Ascending aorta (tissue), 2 donors: Measurements from ENCODE around the gene DAB1. TPM values are rescaled to one million over a fixed set of nuclear protein-coding genes. Genes with fewer than 3 reads are reported as not detected.

Experiments
- DNase-seq, 2 donors: peaks; one replicate each; pipeline ENCODE4 v3.0.0-alpha.2; 2019; ENCODE audit warnings: low spot score in 2 of 2
- H3K27ac ChIP-seq, 2 donors: fragments of 200-600 bp; sonication (generic); one replicate each; pipeline ENCODE4 v1.5.1; 2016 to 2017; ENCODE audit warnings: mild to moderate bottlenecking in 1 of 2
- H3K27me3 ChIP-seq: fragments of 200-600 bp; sonication (generic); one replicate; pipeline ENCODE4 v1.5.1; 2017
- H3K36me3 ChIP-seq, 2 donors: fragments of 200-600 bp; sonication (generic); one replicate each; pipeline ENCODE4 v1.5.1; 2016
- H3K4me1 ChIP-seq, 2 donors: fragments of 200-600 bp; sonication (generic); one replicate each; pipeline ENCODE4 v1.5.1; 2016 to 2017; ENCODE audit warnings: mild to moderate bottlenecking in 1 of 2
- H3K4me3 ChIP-seq, 2 donors: fragments of 200-600 bp; sonication (generic); one replicate each; pipeline ENCODE4 v1.5.1; 2016 to 2017; ENCODE audit warnings: mild to moderate bottlenecking in 1 of 2
- H3K9me3 ChIP-seq, 2 donors: fragments of 200-600 bp; sonication (generic); one replicate each; pipeline ENCODE4 v1.5.1; 2016
- CTCF ChIP-seq, 3 experiments: fragments of 200-600 bp in 2 of 3; fragments of 450-650 bp in 1 of 3; sonication (generic) in 2 of 3; IDR thresholded peaks; one replicate each; pipeline ENCODE4 v1.5.1; 2016 to 2019; ENCODE audit warnings: antibody characterized with exemption in 3 of 3, mild to moderate bottlenecking in 1 of 3, moderate library complexity in 1 of 3
- intact Hi-C: fragments of 100-400 bp; cut with DNase I; formaldehyde crosslinking; loops from one replicate; pipeline ENCODE4 v1.15.1; 2023
- total RNA-seq: library from RNA; depleted of rRNA; stranded (reverse); fragments of >200 nt; gene quantifications from one replicate; pipeline ENCODE4 v1.1.0, GENCODE V29; 2016

DAB1 gene
- total RNA-seq, 1 donor from 2014 or later: not detected

- Histone ChIP-seq H3K9me3 (no peaks in the 10 kb centered on the region), H3K36me3 (no peaks in the 10 kb centered on the region), H3K27me3 (no peaks in the 10 kb centered on the region), H3K4me3 (no peak overlapping the region), H3K27ac (no peak overlapping the region), H3K4me1 (no peaks in the 10 kb centered on the region)
- intact Hi-C loops: no loop called here
- no peak for TF ChIP-seq CTCF (IDR thresholded peaks at IDR 0.05)
- no peak for DNase-seq
Measured at GRCh38 chr1:57024428-57024827, 399.4 kb downstream of the DAB1 start.

- no peak for TF ChIP-seq CTCF (IDR thresholded peaks at IDR 0.05)
- Histone ChIP-seq H3K4me1 (no peaks in the 10 kb centered on the region), H3K9me3 (no peaks in the 10 kb centered on the region), H3K27ac (no peak overlapping the region), H3K27me3 (no peaks in the 10 kb centered on the region), H3K36me3 (no peaks in the 10 kb centered on the region), H3K4me3 (no peak overlapping the region)
- intact Hi-C loops: no loop called here
- DNase-seq: no peak
Measured at GRCh38 chr1:57020216-57020615, 403.6 kb downstream of the DAB1 start.

GRCh38 chr1:57019236-57019839, 404.5 kb downstream of the DAB1 start:
- H3K4me3 ChIP-seq: no peak overlapping the region
- DNase-seq: no peak
- TF ChIP-seq CTCF (IDR thresholded peaks at IDR 0.05): no peak
- H3K27me3 ChIP-seq: no peaks in the 10 kb centered on the region
- H3K9me3 ChIP-seq: no peaks in the 10 kb centered on the region
- intact Hi-C loops: no loop called here
- H3K36me3 ChIP-seq: no peaks in the 10 kb centered on the region
- H3K4me1 ChIP-seq: no peaks in the 10 kb centered on the region
- H3K27ac ChIP-seq: no peak overlapping the region

GRCh38 chr1:57018119-57018518, 405.7 kb downstream of the DAB1 start:
- intact Hi-C loops: no loop called here
- no peak for TF ChIP-seq CTCF (IDR thresholded peaks at IDR 0.05)
- Histone ChIP-seq H3K4me3 (no peak overlapping the region), H3K9me3 (no peaks in the 10 kb centered on the region), H3K36me3 (no peaks in the 10 kb centered on the region), H3K27ac (no peak overlapping the region), H3K27me3 (no peaks in the 10 kb centered on the region), H3K4me1 (no peaks in the 10 kb centered on the region)
- no peak for DNase-seq

- TF ChIP-seq CTCF (IDR thresholded peaks at IDR 0.05): no peak
- no peak for DNase-seq
- no peaks in the 10 kb centered on the region for H3K9me3 ChIP-seq
- H3K27ac ChIP-seq: no peak overlapping the region
- no peak overlapping the region for H3K4me3 ChIP-seq
- H3K27me3 ChIP-seq: no peaks in the 10 kb centered on the region
- no peaks in the 10 kb centered on the region for H3K36me3 ChIP-seq
- no peaks in the 10 kb centered on the region for H3K4me1 ChIP-seq
- intact Hi-C loops: no loop called here
Measured at GRCh38 chr1:57017717-57018116, 406.1 kb downstream of the DAB1 start.

GRCh38 chr1:57017200-57017599, 406.7 kb downstream of the DAB1 start:
- no peak for DNase-seq
- H3K36me3 ChIP-seq: no peaks in the 10 kb centered on the region
- TF ChIP-seq CTCF (IDR thresholded peaks at IDR 0.05): no peak

More at GRCh38 chr1:57017200-57017599, 406.7 kb downstream of the DAB1 start:
- no peak overlapping the region for H3K27ac ChIP-seq
- no peaks in the 10 kb centered on the region for H3K9me3 ChIP-seq
- no peaks in the 10 kb centered on the region for H3K27me3 ChIP-seq
- H3K4me1 ChIP-seq: no peaks in the 10 kb centered on the region
- H3K4me3 ChIP-seq: no peak overlapping the region
- intact Hi-C loops: no loop called here
